HG03342 (cell line): ENCODE measurements around the gene RTN4RL2.

Experiments
- ATAC-seq: cut with Tn5 transposase; IDR thresholded peaks from one replicate; pipeline ENCODE4 v1.9.1; 2021; ENCODE audit warnings: mild to moderate bottlenecking, moderate library complexity; ENCODE audit not compliant: unreplicated experiment

The RTN4RL2 gene

DNA sequence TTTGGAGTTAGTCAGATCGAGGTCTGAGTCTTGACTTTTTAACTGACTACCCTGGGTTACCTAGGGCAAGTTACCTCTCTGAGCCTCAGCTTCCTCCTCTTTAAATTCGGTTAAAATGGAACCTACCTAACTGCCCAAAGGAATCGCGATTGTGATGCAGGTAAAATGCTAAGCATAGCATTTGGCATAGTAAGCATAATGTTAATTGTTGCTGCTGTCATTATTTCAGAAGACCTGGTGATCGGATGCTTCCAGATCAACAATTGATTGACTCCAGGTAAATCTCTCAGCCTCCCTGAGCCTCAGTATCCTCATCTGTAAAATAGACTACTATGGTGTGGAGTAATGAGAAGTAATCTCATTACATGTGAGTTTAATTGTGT, 55.7 kb downstream of the RTN4RL2 start:
- no peak for ATAC-seq

DNA sequence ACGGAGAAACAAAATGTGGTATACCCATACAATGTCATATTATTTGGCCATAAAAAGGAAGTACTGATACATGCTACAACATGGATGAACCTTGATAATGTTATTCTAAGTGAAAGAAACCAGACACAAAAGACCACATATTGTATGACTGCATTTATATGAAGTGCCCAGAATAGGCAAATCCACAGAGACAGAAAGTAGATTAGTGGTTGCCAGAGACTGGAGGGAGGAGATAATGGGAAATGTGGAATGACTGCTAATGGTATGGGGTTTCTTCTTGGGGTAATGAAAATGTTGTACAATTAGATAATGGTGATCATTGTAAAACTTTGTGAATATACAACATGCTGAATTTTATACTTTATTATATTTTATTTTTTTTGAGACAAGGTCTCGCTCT, 60.8 kb downstream of the RTN4RL2 start:
- ATAC-seq, result no peak

DNA sequence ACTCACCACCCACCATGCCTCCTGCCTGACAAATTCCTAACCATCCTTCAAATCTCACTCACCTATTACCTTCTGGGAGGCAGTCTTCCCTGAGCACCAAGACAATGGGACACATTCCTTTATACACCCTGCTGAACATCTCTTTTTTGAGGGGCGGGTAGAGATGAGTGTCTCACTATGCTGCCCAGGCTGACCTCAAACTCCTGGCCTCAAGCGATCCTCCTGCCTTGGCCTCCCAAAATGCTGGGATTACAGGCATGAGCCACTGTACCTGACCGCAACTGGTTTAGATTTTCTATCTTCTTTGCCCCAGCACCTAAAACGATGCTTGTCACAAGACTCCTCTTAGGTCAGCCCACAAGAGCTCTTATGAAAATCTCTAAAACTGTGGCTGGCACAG, 63.1 kb downstream of the RTN4RL2 start:
- no peak for ATAC-seq
